Measurements from ENCODE around the gene PIK3CB. TPM values are rescaled to one million over a fixed set of nuclear protein-coding genes. Genes with fewer than 3 reads are reported as not detected.

PIK3CB gene
- polyA plus RNA-seq, 1 of the 3 experiments (the other 2 are of a cell fraction) = 6.8 TPM

GRCh38 chr3:138877226-138877625, 42.5 kb upstream of the PIK3CB start:
- Histone ChIP-seq H3K4me2 (no peak overlapping the region), H3K27me3 (ENCODE audit: insufficient read depth) (no peaks in the 10 kb centered on the region), H3K9ac (no peak overlapping the region), H4K20me1 (ENCODE audit: insufficient read depth) (no peaks in the 10 kb centered on the region), H3K9me3 (no peaks in the 10 kb centered on the region), H3K4me3 (ENCODE audit: low read depth in 2 of 2, low read length in 1 of 2) (no peak overlapping the region), H3K36me3 (replicated peaks in 1 of 2; ENCODE audit: control insufficient read depth in 1 of 2, insufficient read depth in 2 of 2, low read length in 1 of 2) (no peaks in the 10 kb centered on the region), H3K27ac (ENCODE audit: low read depth in 2 of 2, low read length in 1 of 2) (no peak overlapping the region), H2AFZ (ENCODE audit: low read depth) (no peak overlapping the region), H3K9me2 (no peaks in the 10 kb centered on the region), H3F3A (replicated peaks; ENCODE audit: insufficient read depth) (no peaks in the 10 kb centered on the region), H3K4me1 (ENCODE audit: control insufficient read depth in 1 of 2, insufficient read depth in 2 of 2, low read depth in 1 of 2, low read length in 1 of 2) (no peaks in the 10 kb centered on the region), H3K79me2 (ENCODE audit: insufficient read depth) (no peaks in the 10 kb centered on the region)
- ChIA-PET POLR2A (no interaction called here), CTCF (interaction anchor here (0.9 kb wide), 1 partner anchor 38 kb away, joined by 3 read pairs; no protein-coding TSS in a partner anchor)
- no peak for TF ChIP-seq SIN3A (IDR thresholded peaks at IDR 0.05; ENCODE audit: borderline replicate concordance, low read depth, low read length)
- TF ChIP-seq, protein P1, sequence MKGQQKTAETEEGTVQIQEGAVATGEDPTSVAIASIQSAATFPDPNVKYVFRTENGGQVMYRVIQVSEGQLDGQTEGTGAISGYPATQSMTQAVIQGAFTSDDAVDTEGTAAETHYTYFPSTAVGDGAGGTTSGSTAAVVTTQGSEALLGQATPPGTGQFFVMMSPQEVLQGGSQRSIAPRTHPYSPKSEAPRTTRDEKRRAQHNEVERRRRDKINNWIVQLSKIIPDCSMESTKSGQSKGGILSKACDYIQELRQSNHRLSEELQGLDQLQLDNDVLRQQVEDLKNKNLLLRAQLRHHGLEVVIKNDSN (IDR thresholded peaks at IDR 0.05; ENCODE audit: borderline replicate concordance, low read depth) = no peak
- no peak for TF ChIP-seq POLR2AphosphoS5 (IDR thresholded peaks at IDR 0.05; ENCODE audit: low read depth, low read length)
- WGBS (ENCODE audit: low lambda C conversion rate) = 63% methylated on average over 2 of the region's 2 CpGs
- no peak for DNase-seq

GRCh38 chr3:138875754-138876664, 41.3 kb upstream of the PIK3CB start:
- TF ChIP-seq POLR2AphosphoS5 (IDR thresholded peaks at IDR 0.05; ENCODE audit: low read depth, low read length) = no peak
- no peak for TF ChIP-seq RCOR1 (IDR thresholded peaks at IDR 0.05; ENCODE audit: low read length)
- TF ChIP-seq EP300 (IDR thresholded peaks at IDR 0.05; ENCODE audit: borderline replicate concordance in 1 of 2, low read depth in 1 of 2, low read length in 1 of 2) = no peak
- no peak for TF ChIP-seq SIN3A (IDR thresholded peaks at IDR 0.05; ENCODE audit: borderline replicate concordance, low read depth, low read length)
- TF ChIP-seq, protein P1 (IDR thresholded peaks at IDR 0.05; ENCODE audit: borderline replicate concordance, low read depth) = no peak
- no peak for TF ChIP-seq NFIC (IDR thresholded peaks at IDR 0.05; ENCODE audit: borderline replicate concordance)
- TF ChIP-seq TEAD4 (IDR thresholded peaks at IDR 0.05; ENCODE audit: borderline replicate concordance, insufficient read depth) = no peak
- TF ChIP-seq, protein P2, sequence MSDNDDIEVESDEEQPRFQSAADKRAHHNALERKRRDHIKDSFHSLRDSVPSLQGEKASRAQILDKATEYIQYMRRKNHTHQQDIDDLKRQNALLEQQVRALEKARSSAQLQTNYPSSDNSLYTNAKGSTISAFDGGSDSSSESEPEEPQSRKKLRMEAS (IDR thresholded peaks at IDR 0.05; ENCODE audit: low read depth) = no peak
- no peak for TF ChIP-seq EZH2phosphoT487 (IDR thresholded peaks at IDR 0.05; ENCODE audit: borderline replicate concordance, low read depth)
- no peak for TF ChIP-seq GATA2 (CRISPR knock-in tag; IDR thresholded peaks at IDR 0.05)
- no peak for TF ChIP-seq TAF1 (IDR thresholded peaks at IDR 0.05; ENCODE audit: borderline replicate concordance, low read depth, low read length)
- Histone ChIP-seq H2AFZ (ENCODE audit: low read depth) (0 out of 2 replicates have a peak overlapping the region, but pooled peaks have one; percentile 44), H3K79me2 (ENCODE audit: insufficient read depth) (no peaks in the 10 kb centered on the region), H4K20me1 (ENCODE audit: insufficient read depth) (no peaks in the 10 kb centered on the region), H3K4me3 (ENCODE audit: low read depth in 2 of 2, low read length in 1 of 2) (no peak overlapping the region), H3K9me3 (no peaks in the 10 kb centered on the region), H3K4me1 (ENCODE audit: control insufficient read depth in 1 of 2, insufficient read depth in 2 of 2, low read depth in 1 of 2, low read length in 1 of 2) (no peaks in the 10 kb centered on the region), H3K9me2 (no peaks in the 10 kb centered on the region), H3K9ac (no peak overlapping the region), H3K27ac (ENCODE audit: low read depth in 2 of 2, low read length in 1 of 2) (no peak overlapping the region), H3K27me3 (ENCODE audit: insufficient read depth) (no peaks in the 10 kb centered on the region), H3F3A (replicated peaks; ENCODE audit: insufficient read depth) (no peaks in the 10 kb centered on the region), H3K4me2 (no peak overlapping the region), H3K36me3 (replicated peaks in 1 of 2; ENCODE audit: control insufficient read depth in 1 of 2, insufficient read depth in 2 of 2, low read length in 1 of 2) (no peaks in the 10 kb centered on the region)
- ChIA-PET POLR2A (no interaction called here), CTCF (interaction anchor here (1.2 kb wide), 1 partner anchor 22 kb away, joined by 4 read pairs; no protein-coding TSS in a partner anchor)
- 75% methylated on average over 12 of the region's 12 CpGs for WGBS (ENCODE audit: low lambda C conversion rate)
- no peak for DNase-seq
